Pulmonary artery endothelial cell (primary cell): Measurements from ENCODE around the gene BTLA. TPM values are rescaled to one million over a fixed set of nuclear protein-coding genes. Genes with fewer than 3 reads are reported as not detected.
"Not testable (repeated sequence)": the region's sequence is repeated elsewhere in the genome, so short reads cannot be mapped to it uniquely, and the experiment has no call there.

Experiments
- DNase-seq: peaks from one replicate; pipeline ENCODE4 v3.0.0-alpha.2; 2011; ENCODE audit warnings: low read depth, low spot score
- total RNA-seq: library from RNA; depleted of rRNA; stranded (reverse); fragments of >200 nt; gene quantifications from 2 replicates; pipeline ENCODE4 v1.2.3, GENCODE V29; 2014

Gene BTLA
- total RNA-seq, 1 donor from 2014 or later, result not detected

GRCh38 chr3:112448939-112449338 lies 50.3 kb downstream of the BTLA start:
- DNase-seq, result no peak

- no peak for DNase-seq
These were observed 52.9 kb downstream of the BTLA start for GRCh38 chr3:112446343-112446742.

- DNase-seq, result peak; percentile 7
These were observed 53.4 kb downstream of the BTLA start for GRCh38 chr3:112445839-112446238.

- peak; percentile 15 for DNase-seq
These were observed 61.9 kb downstream of the BTLA start for GRCh38 chr3:112437146-112438022.

GRCh38 chr3:112429960-112430359 lies 69.3 kb downstream of the BTLA start:
- no peak for DNase-seq

GRCh38 chr3:112427123-112427522 lies 72.1 kb downstream of the BTLA start:
- no peak for DNase-seq

- no peak for DNase-seq
These were observed 73.2 kb downstream of the BTLA start for GRCh38 chr3:112425858-112426750.

- DNase-seq, result no peak
These were observed 73.9 kb downstream of the BTLA start for GRCh38 chr3:112425382-112425781.

GRCh38 chr3:112424394-112424793 lies 74.9 kb downstream of the BTLA start:
- DNase-seq, result no peak

- not testable (repeated sequence) for DNase-seq
These were observed 76.4 kb downstream of the BTLA start for GRCh38 chr3:112422921-112423320.

GRCh38 chr3:112418526-112418925 lies 80.7 kb downstream of the BTLA start:
- DNase-seq, result not testable (repeated sequence)

- DNase-seq, result no peak
These were observed 81.5 kb downstream of the BTLA start for GRCh38 chr3:112417696-112418318.

GRCh38 chr3:112416391-112417212 lies 82.7 kb downstream of the BTLA start:
- DNase-seq, result no peak

- no peak for DNase-seq
These were observed 83.9 kb downstream of the BTLA start for GRCh38 chr3:112415390-112415789.

Other genes with a start within 250 kb of the BTLA start
- gene SLC9C1, start 205.3 kb downstream of the BTLA start, total RNA-seq, result under 0.01 and 0.11 TPM in 2 replicates
- 0.95 and 8.1 TPM in 2 replicates for gene CD200, start 166.3 kb downstream of the BTLA start, total RNA-seq
- 72.2 and 113 TPM in 2 replicates for gene ATG3, start 62.5 kb upstream of the BTLA start, total RNA-seq
- gene SLC35A5, start 62.6 kb upstream of the BTLA start, total RNA-seq, result 27.0 and 46.1 TPM in 2 replicates
- gene CCDC80, start 141.7 kb upstream of the BTLA start, total RNA-seq, result 20.5 and 30.5 TPM in 2 replicates